GM18526 (cell line): ENCODE data around the gene FAXDC2.

Experiments used
- POLR2A ChIP-seq: IDR thresholded peaks from 3 replicates; pipeline ENCODE4 v1.6.1; 2011; ENCODE audit not compliant: insufficient read length; ENCODE audit errors: extremely low read depth

The FAXDC2 gene

GRCh38 chr5:154850255-154851062 is at the start of gene FAXDC2:
TSS of gene FAXDC2 (minus strand) at chr5:154850603. CDS start at chr5:154838178, 12,425 bp downstream.
- no peak for TF ChIP-seq POLR2A

GRCh38 chr5:154900066-154900465 is 49.7 kb upstream of the FAXDC2 start:
- no peak for TF ChIP-seq POLR2A

GRCh38 chr5:154899151-154899816 is 48.9 kb upstream of the FAXDC2 start:
- no peak for TF ChIP-seq POLR2A

- TF ChIP-seq POLR2A, result no peak
Observed at GRCh38 chr5:154898210-154898609, 47.8 kb upstream of the FAXDC2 start.

GRCh38 chr5:154896562-154897165 is 46.3 kb upstream of the FAXDC2 start:
- no peak for TF ChIP-seq POLR2A

GRCh38 chr5:154895606-154896561 is 45.5 kb upstream of the FAXDC2 start:
- no peak for TF ChIP-seq POLR2A

GRCh38 chr5:154893381-154893780 is 43.0 kb upstream of the FAXDC2 start:
- no peak for TF ChIP-seq POLR2A

- no peak for TF ChIP-seq POLR2A
Observed at GRCh38 chr5:154892369-154892771, 42.0 kb upstream of the FAXDC2 start.

- TF ChIP-seq POLR2A, result no peak
Observed at GRCh38 chr5:154885439-154885838, 35.0 kb upstream of the FAXDC2 start.

GRCh38 chr5:154884424-154884823 is 34.0 kb upstream of the FAXDC2 start:
- TF ChIP-seq POLR2A, result no peak

GRCh38 chr5:154881986-154882385 is 31.6 kb upstream of the FAXDC2 start:
- no peak for TF ChIP-seq POLR2A

GRCh38 chr5:154878642-154879335 is 28.4 kb upstream of the FAXDC2 start:
- no peak for TF ChIP-seq POLR2A

GRCh38 chr5:154873791-154874331 is 23.5 kb upstream of the FAXDC2 start:
- no peak for TF ChIP-seq POLR2A

GRCh38 chr5:154871734-154872133 is 21.3 kb upstream of the FAXDC2 start:
- no peak for TF ChIP-seq POLR2A

- no peak for TF ChIP-seq POLR2A
Observed at GRCh38 chr5:154868702-154869101, 18.3 kb upstream of the FAXDC2 start.

- no peak for TF ChIP-seq POLR2A
Observed at GRCh38 chr5:154866841-154867240, 16.4 kb upstream of the FAXDC2 start.
